ENCODE results near the gene MRPL12.

The MRPL12 gene

DNA sequence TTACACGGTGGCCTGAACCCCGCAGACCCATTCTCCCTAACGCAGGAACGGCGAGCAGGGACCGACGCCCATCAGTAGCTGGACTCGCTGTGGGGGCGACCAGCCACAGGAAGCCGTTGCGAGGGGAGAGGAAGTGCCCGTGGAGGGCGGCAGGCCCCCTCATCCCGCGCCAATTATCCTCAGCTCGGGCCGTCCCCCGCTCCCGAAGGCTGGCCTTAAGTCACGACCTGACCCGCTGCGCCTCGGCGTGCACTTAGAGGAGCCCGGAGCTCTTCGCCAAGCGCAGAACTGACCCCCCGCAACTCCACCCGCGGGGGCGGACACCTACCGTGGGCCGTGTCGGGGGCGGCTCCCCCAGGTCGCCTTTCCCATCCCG lies 20.0 kb upstream of the MRPL12 start:
- DNase-seq, result no peak

DNA sequence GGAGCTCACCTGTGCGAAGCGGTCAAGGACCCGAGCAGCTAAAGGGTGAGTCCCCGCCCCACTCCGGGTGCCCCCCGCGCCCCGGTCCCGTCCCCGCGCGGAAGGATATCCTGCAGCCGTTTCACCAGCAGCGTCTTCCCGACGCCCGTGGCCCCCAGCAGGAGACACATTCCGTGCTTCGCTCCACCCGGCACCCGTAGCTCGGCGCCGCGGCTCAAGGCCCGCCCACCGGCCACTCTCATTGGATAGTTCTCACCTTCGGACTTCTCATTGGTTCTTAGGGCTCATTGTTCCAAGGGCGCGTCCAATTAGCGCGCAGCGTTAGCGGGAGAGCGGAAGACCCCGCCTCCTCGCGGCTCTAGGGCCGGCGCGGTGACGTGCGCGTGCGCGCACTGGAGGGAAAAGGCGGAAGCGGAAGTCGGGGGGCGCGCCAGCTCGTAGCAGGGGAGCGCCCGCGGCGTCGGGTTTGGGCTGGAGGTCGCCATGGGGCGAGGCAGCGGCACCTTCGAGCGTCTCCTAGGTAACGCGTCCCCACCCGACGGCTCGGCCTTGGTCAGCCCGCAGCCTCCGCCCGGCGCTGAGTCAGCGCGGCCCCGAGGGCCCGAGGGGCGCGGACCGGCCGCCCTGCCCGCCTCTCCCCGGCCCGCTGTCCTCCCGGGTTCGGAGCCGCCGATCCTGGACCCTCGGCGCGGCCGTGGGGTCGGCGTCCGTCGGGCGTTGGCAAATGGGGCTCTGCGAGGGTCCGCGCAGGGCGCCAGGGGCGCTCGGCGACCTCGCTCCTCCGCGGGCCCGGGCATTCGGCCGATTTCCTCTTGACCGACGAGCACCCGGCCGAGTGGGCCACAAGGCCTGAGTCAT lies 19.4 kb upstream of the MRPL12 start, which contains the start of the genes ARL16 and HGS:
ARL16 (minus strand) TSS at position 214 of the 858 bp plus-strand sequence; CDS start at position 170, 44 bp downstream.
HGS (plus strand) TSS at position 428 of the 858 bp plus-strand sequence; CDS start at position 484, 56 bp downstream.
- DNase-seq, result peak; percentile 100

DNA sequence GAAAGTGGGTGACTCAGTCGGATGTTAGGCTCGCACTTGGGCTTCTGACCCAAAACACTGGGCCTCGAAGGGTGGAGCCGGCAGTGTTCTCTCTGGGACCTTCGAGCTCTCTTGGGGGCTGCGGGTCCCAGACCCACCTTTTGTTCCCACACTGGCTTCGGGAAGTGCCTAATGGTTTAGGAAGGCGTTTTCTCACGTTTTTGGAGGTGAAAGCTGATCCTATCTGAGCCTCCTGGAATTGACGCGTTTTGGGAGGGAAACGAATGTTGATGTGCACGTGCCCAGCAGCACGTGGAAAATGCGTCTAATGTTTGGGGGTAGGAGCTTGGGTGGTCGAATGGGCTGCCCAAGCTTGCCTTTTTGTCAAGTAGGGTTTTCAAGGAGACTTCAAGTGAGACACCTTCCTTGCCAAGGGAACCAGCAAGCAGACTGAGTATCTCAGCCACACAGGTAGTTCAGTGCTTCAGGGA lies 18.7 kb upstream of the MRPL12 start:
- DNase-seq, result no peak

DNA sequence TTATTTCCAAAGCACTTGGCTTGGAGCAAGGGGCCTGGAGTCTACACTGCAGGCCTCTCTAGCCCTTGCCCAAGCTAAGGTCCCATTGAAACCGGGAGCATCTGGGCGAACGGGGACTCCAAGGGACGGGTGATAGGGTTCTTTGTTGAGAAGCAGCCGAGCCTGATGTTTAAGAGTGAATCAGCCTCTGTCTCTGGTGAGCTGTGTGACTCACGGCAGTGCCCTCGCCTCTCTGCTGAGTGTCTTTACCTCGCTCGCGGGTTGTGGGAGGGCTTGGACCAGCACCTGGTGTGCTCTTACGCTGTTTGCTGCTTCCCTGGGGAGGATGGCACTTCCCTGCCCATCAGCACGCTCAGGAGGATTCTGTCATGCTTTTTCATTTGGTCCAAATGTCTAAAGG lies 18.1 kb upstream of the MRPL12 start:
- no peak for DNase-seq

DNA sequence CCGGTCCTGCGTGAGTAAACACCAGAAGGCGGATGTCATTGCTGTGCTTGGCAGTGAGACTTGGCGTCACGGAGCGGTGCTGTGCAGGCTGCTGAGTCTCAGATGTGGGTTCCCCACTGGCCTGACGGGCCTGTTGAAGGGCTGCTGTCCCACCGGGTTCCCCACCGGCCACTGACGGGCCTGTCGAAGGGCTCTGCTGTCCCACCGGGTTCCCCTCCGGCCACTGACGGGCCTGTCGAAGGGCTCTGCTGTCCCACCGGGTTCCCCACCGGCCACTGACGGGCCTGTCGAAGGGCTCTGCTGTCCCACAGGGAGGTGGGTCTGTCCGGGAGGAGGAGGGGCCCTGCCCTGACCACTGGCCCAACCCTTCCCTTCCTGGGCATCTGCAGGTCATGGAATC lies 16.6 kb upstream of the MRPL12 start:
- no peak for DNase-seq

DNA sequence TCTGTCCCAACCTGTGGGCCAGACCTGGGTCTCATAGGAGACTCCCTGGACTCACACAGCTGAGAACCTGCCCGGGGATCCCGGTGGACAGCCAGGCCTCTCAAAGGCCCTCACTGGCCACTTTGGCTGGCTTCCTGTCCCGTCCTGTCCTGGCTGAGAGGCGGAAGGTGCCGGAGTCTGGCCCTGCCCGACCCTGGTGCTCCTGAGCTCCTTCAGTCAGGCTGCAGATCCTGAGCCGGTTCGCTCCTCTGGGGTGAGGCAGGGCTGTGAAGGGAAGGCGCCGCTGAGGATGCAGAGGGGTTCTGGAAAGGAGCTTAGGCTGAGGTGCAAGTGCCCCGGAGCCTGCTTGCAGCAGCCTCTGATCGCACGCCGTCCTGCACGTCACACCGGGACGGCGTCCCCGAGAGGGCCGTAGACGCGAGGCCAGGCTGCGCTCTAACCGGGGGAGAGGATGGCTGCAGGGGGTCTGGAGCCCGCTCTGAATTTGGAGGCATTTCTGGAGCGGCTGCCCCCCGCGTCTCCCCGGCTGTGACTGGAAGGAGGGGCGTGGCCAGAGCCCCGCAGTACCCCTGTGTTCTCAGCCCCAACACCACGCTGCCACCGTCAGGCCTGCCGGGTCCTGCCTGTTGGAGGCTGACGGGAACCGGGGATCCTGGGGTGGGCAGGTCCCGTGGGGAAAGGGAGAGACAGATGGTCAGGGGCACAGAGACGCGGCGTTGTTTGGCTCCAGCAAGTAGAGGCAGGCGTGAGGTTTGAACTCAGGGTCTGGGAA lies 15.2 kb upstream of the MRPL12 start:
- no peak for DNase-seq

DNA sequence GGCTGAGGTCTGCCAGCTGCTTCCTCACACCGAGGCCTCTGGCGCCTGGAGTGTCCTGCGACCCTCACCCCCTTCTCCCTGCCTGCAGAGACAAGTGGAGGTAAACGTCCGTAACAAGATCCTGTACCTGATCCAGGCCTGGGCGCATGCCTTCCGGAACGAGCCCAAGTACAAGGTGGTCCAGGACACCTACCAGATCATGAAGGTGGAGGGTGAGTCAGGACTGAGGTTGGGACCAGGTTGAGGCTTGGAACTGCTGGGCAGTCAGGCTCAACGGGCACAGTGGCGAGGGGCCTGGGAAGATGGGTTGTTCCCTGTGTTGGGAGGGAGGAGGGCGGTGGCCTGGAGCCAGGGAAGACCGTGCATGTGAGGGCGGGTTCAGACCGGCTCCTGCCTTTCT lies 14.6 kb upstream of the MRPL12 start:
- no peak for DNase-seq

DNA sequence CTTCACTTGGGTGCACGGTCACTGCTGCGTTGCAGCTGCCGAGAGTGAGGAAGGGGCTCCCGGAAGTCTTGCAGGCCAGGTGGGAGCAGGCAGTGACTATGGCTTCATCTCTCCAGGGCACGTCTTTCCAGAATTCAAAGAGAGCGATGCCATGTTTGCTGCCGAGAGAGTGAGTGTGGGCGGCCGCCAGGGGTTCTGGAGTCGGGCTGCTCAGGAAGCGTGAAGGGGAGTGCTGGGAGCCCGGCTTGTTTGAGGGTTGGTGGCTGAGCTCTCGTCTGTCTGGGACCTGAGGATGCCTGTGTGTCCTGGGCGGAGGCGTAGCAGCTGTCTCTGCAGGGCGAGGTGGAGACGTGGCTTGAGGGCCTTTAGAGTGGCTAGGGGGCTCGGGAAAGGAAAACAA lies 13.1 kb upstream of the MRPL12 start:
- DNase-seq, result no peak

DNA sequence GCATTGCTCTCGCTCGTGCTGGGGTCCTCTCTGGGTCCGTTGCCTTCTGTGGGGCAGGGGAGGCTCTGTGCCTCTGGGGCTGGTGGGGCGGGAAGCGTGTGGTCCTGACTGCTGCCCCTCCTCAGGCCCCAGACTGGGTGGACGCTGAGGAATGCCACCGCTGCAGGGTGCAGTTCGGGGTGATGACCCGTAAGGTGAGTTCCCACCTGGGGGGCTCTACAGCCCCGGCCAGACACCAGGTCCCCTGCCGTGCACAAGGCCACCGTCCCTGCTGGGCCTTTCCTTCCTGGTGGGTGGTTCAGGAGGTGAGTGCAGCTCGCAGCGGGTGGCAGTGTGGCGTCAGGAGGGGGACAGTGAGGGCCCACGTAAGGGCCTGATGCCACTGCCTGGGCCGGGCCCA lies 12.6 kb upstream of the MRPL12 start:
- no peak for DNase-seq

DNA sequence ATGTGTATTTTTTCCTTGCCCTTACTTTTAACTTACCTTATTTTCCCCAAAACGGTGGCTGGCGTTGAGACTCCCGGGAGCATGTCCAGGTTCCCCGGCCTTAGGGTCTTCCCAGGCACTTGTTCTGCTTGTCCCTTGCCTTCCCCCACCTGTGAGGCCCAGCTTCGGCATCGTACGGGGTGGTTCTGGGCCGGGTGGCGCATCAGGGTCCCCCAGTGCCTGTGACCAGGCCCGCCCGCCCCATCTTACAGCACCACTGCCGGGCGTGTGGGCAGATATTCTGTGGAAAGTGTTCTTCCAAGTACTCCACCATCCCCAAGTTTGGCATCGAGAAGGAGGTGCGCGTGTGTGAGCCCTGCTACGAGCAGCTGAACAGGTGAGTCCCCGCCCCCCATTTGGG lies 12.0 kb upstream of the MRPL12 start:
- no peak for DNase-seq

DNA sequence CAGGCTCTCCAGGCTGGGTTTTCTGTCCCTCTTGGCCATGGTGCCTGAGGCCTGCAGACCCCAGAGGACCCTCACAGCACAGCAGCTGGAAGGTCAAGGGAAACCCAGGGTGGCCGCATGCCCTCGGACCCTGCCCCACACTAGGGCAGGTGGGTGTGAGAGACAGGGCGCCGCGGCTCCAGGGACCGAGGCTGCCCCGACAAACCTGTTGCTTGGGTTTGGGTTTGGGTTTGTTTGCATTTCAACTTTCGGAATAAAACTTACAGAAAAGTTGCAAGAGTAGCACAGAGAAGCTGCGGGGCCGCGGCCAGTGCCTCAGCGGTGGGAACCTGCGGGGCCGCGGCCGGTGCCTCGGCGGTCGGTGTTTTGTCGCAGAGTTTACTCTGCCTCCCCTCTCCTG lies 11.6 kb upstream of the MRPL12 start:
- no peak for DNase-seq

DNA sequence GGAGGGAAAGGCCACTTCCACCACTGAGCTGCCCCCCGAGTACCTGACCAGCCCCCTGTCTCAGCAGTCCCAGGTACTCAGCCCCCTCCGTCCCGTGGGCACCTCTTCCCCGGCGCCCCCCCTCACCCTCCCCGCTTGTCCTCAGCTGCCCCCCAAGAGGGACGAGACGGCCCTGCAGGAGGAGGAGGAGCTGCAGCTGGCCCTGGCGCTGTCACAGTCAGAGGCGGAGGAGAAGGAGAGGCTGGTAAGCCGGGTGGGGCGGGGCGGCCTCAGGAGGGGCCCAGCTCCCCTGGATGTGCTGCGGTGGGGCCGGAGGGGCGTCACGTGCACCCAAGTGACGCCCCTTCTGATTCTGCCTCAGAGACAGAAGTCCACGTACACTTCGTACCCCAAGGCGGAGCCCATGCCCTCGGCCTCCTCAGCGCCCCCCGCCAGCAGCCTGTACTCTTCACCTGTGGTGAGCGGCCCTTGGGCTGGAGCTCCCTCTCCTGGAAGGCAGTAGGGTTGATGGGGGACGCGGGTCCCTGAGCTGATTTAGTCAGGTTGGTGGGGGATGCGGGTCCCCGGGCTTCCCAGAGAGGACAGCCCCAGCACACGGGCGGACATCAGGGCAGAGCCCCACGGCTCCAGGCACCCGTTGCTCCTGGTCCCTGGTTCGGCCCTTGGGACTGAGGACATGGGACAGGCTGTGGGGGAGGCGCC lies 9.5 kb upstream of the MRPL12 start:
- DNase-seq, result no peak

DNA sequence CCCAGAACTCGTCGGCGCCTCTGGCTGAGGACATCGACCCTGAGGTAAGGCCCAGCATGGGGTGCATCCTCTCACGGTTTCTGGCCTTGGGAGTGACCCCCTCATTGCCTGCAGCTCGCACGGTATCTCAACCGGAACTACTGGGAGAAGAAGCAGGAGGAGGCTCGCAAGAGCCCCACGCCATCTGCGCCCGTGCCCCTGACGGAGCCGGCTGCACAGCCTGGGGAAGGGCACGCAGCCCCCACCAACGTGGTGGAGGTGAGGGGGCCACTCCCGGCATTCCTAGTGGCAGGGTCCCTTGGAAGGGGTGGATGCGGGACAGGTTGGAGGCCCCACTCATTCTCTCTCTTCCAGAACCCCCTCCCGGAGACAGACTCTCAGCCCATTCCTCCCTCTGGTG lies 8.4 kb upstream of the MRPL12 start:
- DNase-seq, result no peak

DNA sequence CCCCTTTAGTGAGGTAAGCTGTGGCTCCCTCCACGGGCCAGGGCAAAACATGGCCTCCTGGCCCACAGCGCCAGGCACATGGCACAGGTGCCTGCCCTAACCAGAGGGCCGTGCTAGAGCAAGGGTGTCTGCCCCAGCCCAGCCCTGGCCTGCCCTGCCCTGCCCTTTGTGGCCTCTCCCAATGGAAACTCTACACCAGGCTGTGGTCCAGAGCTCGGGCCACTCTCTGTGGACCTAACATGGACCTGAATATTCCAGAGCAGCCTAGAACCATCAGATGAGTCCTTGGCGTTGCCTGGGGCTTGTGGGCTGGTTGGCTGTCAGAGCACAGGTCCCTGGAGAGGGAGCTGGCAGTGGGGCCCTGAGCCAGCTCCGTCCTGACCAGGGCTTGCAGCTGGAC lies 8.0 kb upstream of the MRPL12 start:
- no peak for DNase-seq

DNA sequence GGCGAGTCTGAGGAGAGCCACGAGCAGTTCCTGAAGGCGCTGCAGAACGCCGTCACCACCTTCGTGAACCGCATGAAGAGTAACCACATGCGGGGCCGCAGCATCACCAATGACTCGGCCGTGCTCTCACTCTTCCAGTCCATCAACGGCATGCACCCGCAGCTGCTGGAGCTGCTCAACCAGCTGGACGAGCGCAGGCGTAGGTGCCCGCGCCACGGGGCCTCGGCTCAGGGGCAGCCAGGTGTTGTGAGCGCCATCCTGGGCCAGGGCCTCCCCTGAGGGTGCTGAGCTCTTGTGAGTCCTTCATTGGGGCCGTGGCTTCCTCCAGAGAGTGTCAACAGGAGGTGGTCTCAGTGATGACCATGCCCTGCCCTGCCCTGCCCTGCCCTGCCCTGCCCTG lies 7.4 kb upstream of the MRPL12 start:
- no peak for DNase-seq

DNA sequence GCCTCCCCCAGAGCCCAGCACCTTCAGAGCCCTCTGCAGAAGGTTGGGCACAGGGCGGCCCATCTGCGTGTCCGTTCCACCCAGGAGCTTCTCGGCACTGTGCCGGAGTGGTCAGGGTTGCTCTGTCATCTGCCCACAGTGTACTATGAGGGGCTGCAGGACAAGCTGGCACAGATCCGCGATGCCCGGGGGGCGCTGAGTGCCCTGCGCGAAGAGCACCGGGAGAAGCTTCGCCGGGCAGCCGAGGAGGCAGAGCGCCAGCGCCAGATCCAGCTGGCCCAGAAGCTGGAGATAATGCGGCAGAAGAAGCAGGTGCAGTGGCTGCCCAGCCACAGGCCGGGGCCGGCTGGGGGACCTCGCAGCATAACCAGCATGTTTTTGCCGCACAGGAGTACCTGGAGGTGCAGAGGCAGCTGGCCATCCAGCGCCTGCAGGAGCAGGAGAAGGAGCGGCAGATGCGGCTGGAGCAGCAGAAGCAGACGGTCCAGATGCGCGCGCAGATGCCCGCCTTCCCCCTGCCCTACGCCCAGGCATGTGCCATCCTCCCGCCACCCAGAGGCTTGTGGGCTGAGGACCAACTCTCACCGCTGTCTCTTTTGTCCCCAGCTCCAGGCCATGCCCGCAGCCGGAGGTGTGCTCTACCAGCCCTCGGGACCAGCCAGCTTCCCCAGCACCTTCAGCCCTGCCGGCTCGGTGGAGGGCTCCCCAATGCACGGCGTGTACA lies 6.8 kb upstream of the MRPL12 start:
- DNase-seq, result no peak

DNA sequence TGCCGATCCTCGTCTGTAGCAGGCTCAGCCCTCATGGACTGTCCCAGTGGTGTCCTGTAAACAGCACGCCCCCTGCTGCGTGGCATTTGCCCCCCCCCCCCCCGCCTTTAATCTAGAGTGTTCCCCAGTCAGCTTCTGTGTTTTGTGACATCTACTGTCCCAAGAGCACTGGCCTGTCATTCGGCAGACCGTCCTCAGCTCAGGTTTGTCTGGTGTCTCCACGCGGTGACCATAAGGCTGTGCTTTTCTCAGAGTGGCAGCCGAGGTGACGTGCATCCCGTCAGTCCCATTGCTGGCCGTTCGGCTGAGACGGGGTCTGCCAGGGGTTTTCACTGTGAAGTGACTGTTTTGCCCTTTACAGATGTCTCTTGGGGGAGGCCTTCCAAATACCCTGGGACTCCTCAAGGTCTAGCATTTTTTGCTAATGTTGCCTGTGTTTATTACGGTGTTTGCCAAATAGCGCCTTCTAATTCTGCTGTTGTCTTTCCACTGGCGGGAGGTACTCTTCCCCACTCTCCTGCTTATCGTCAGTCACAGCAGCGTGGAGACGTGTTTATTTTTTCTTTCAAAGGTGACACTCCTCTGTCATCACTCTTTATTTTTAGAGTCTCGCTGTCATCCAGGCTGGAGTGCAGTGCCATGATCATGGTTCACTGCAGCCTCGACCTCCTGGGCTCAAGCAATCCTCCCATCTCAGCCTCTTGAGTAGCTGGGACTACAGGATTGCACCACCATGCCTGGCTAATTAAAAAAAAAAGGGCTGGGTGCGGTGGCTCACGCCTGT lies 5.7 kb upstream of the MRPL12 start:
- no peak for DNase-seq

DNA sequence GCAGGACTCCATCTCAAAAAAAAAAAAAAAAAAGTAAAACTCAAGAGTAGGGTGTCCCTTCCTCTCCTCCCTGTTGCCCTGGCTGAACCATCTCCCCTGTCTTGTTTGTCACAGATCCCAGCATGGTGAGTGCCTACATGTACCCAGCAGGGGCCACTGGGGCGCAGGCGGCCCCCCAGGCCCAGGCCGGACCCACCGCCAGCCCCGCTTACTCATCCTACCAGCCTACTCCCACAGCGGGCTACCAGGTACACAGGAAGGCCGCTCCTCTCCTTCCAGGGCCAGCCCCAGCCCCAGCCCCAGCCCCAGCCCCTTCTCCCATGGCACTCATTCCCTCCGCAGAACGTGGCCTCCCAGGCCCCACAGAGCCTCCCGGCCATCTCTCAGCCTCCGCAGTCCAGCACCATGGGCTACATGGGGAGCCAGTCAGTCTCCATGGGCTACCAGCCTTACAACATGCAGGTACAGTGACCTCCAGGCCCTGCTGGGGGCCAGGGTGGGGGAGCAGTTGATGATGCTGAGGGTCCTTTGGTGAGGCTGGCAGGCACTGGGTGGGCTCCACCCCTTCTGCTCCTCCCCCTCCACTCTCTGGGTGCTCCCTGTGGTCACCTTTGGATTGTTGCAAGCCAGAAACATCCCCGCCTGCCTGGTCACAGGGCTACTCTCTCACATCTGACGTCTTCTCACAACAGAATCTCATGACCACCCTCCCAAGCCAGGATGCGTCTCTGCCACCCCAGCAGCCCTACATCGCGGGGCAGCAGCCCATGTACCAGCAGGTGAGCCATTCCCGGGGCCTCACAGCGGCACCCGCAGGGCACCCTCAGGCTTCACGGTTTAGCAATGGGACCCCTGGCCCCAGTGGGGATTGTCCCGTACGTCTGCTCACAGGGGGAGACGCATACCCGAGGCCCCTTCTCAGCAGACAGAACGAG lies 2.5 kb upstream of the MRPL12 start:
- no peak for DNase-seq

DNA sequence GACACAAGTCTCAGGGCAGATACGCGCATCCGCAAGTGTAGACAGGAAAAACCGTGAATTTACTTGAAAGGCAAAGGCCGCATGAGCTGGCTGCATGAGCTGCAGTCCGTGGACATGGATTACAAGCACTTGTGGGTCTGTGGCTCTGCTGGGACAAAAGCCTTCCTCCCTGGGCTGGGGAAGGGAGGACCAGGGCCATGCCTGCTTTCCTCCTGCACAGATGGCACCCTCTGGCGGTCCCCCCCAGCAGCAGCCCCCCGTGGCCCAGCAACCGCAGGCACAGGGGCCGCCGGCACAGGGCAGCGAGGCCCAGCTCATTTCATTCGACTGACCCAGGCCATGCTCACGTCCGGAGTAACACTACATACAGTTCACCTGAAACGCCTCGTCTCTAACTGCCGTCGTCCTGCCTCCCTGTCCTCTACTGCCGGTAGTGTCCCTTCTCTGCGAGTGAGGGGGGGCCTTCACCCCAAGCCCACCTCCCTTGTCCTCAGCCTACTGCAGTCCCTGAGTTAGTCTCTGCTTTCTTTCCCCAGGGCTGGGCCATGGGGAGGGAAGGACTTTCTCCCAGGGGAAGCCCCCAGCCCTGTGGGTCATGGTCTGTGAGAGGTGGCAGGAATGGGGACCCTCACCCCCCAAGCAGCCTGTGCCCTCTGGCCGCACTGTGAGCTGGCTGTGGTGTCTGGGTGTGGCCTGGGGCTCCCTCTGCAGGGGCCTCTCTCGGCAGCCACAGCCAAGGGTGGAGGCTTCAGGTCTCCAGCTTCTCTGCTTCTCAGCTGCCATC lies 1.7 kb upstream of the MRPL12 start:
- DNase-seq, result no peak

All from SHP77 treated with DMSO at 0.1 percent for 48 hours (cell line).